Stimulated activated CD4-positive, alpha-beta T cell treated with anti-CD3 and anti-CD28 coated beads, Interleukin-15, amount 100 ng/mL, for 48 hours (primary cell): ENCODE measurements around the gene NAT14.
"Not testable (repeated sequence)": the region's sequence is repeated elsewhere in the genome, so short reads cannot be mapped to it uniquely, and the experiment has no call there.

Experiments used
- DNase-seq, 2 donors: peaks; one replicate each; pipeline ENCODE4 v3.0.0-alpha.2; 2020; ENCODE audit warnings: low read depth in 2 of 2

Gene NAT14

GRCh38 chr19:55503157-55503501 lies 18.1 kb downstream of the NAT14 start:
- DNase-seq, result no peak

GRCh38 chr19:55503502-55504251 lies 18.7 kb downstream of the NAT14 start:
- DNase-seq, result peak; percentile 89 to 92

- DNase-seq, result no peak
Observed at GRCh38 chr19:55504252-55504603, 19.2 kb downstream of the NAT14 start.

- no peak for DNase-seq
Observed at GRCh38 chr19:55504981-55505380, 20.0 kb downstream of the NAT14 start.

GRCh38 chr19:55508120-55508519 lies 23.1 kb downstream of the NAT14 start:
- DNase-seq, result no peak

- peak; percentile 86 to 90 for DNase-seq
Observed at GRCh38 chr19:55516878-55517620, 32.1 kb downstream of the NAT14 start.

GRCh38 chr19:55519451-55520311 lies 34.7 kb downstream of the NAT14 start:
- no peak for DNase-seq

GRCh38 chr19:55520691-55521292 lies 35.8 kb downstream of the NAT14 start:
- no peak for DNase-seq

- DNase-seq, result no peak
Observed at GRCh38 chr19:55525289-55526101, 40.5 kb downstream of the NAT14 start.

- DNase-seq, result no peak
Observed at GRCh38 chr19:55526216-55527196, 41.5 kb downstream of the NAT14 start.

GRCh38 chr19:55527197-55528029 lies 42.4 kb downstream of the NAT14 start:
- no peak for DNase-seq

GRCh38 chr19:55528030-55528803 lies 43.2 kb downstream of the NAT14 start:
- no peak for DNase-seq

GRCh38 chr19:55529636-55530234 lies 44.7 kb downstream of the NAT14 start:
- DNase-seq, result no peak

GRCh38 chr19:55530996-55531395 lies 46.0 kb downstream of the NAT14 start:
- no peak for DNase-seq

- not testable (repeated sequence) for DNase-seq
Observed at GRCh38 chr19:55534280-55534679, 49.3 kb downstream of the NAT14 start.

- DNase-seq, result no peak
Observed at GRCh38 chr19:55535173-55535964, 50.4 kb downstream of the NAT14 start.

GRCh38 chr19:55535965-55536350 lies 51.0 kb downstream of the NAT14 start:
- DNase-seq, result no peak
